ENCODE measurements around the gene MEA1. TPM values are rescaled to one million over a fixed set of nuclear protein-coding genes. Genes with fewer than 3 reads are reported as not detected.

MEA1 gene
- total RNA-seq, 1 experiment from 2014 or later = 102 TPM

DNA sequence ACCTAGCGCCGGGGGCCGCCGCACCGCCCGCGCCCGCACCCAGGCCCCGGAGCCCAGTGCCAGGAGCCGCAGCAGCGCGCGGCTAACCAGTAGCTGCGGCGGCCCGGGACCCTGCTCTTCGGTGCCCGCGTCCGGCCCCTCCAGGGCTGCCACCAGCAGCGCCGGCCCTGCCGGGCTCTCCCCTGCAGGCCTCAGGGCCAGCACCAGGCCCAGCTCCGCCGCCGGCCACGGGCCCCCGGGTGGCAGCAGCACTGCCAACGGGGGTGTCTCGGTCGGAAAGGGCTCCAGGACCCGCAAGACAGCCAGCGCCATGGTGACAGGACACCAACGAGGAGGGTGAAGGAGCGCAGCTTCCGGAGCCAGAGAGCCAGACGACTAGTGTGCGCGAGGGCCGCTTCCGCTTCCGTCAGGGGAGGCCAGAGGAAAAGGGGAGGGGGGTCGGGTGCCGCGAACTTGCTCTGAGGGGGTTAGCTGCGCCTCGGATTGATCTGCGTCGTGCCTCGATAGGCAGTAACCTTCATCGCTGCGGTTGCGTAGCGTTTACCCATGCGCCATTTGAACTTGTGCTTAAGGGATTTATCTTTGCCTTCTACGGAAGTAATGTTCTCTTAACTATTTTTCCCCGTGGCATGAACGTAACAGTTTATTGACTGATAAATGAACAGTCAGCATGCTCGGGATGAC, 34.8 kb downstream of the MEA1 start, which contains the start of gene PEX6:
Gene PEX6, minus strand, starts transcription at position 343 of the 684 bp plus-strand sequence. Its CDS starts 31 bp downstream, at position 312.
- Histone ChIP-seq H3K4me3 (ENCODE audit: insufficient read depth, low read depth, low read length) (peak within 1 kb of the TSS; percentile 77), H3K27me3 (ENCODE audit: control insufficient read depth, insufficient read depth, low read length) (no peaks in the 10 kb centered on the region), H3K36me3 (replicated peaks; ENCODE audit: control insufficient read depth, insufficient read depth, low read length) (no peaks in the 10 kb centered on the region)
- peak; percentile 97 for DNase-seq

DNA sequence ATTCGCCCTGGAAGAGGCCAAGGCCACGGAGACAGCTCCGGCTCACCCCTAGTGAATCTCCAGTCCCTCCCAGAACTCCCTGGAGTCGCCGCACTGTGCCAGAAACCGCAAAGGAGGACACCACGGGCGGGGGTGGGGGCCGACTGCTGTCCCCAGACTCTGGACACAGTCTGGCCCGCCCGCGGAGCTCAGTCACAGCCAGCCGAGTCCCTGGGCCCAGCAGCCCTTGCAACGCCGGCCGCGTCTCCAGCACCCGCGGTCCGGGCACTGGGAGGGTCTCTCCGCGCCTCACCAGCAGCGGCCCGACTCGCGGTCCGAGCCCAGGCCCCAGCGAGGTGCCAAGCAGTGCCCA, 35.3 kb downstream of the MEA1 start:
- Histone ChIP-seq H3K4me3 (ENCODE audit: insufficient read depth, low read depth, low read length) (peak overlapping the region; percentile 77), H3K36me3 (replicated peaks; ENCODE audit: control insufficient read depth, insufficient read depth, low read length) (no peaks in the 10 kb centered on the region), H3K27me3 (ENCODE audit: control insufficient read depth, insufficient read depth, low read length) (no peaks in the 10 kb centered on the region)
- peak; percentile 83 for DNase-seq

- H3K36me3 ChIP-seq (replicated peaks; ENCODE audit: control insufficient read depth, insufficient read depth, low read length) = peaks cover 1% of the 10 kb centered on the region; the same call in 1 of the 2 replicates
- H3K4me3 ChIP-seq (ENCODE audit: insufficient read depth, low read depth, low read length) = no peak overlapping the region
- no peaks in the 10 kb centered on the region for H3K27me3 ChIP-seq (ENCODE audit: control insufficient read depth, insufficient read depth, low read length)
- no peak for DNase-seq
Measured at GRCh38 chr6:42974919-42975505, 38.7 kb downstream of the MEA1 start.

- DNase-seq = no peak
Measured at GRCh38 chr6:42973926-42974325, 39.8 kb downstream of the MEA1 start.

GRCh38 chr6:42971746-42972327, 41.9 kb downstream of the MEA1 start:
- Histone ChIP-seq H3K36me3 (replicated peaks; ENCODE audit: control insufficient read depth, insufficient read depth, low read length) (peaks cover 1% of the 10 kb centered on the region; the same call in 1 of the 2 replicates), H3K4me3 (ENCODE audit: insufficient read depth, low read depth, low read length) (no peak overlapping the region), H3K27me3 (ENCODE audit: control insufficient read depth, insufficient read depth, low read length) (no peaks in the 10 kb centered on the region)
- no peak for DNase-seq

More at GRCh38 chr6:42973926-42974325, 39.8 kb downstream of the MEA1 start:
- H3K4me3 ChIP-seq (ENCODE audit: insufficient read depth, low read depth, low read length) = no peak overlapping the region
- peaks cover 1% of the 10 kb centered on the region; the same call in 1 of the 2 replicates for H3K36me3 ChIP-seq (replicated peaks; ENCODE audit: control insufficient read depth, insufficient read depth, low read length)
- H3K27me3 ChIP-seq (ENCODE audit: control insufficient read depth, insufficient read depth, low read length) = no peaks in the 10 kb centered on the region

- no peak for DNase-seq
- H3K36me3 ChIP-seq (replicated peaks; ENCODE audit: control insufficient read depth, insufficient read depth, low read length) = peaks cover 1% of the 10 kb centered on the region; the same call in 1 of the 2 replicates
- no peak overlapping the region for H3K4me3 ChIP-seq (ENCODE audit: insufficient read depth, low read depth, low read length)
- no peaks in the 10 kb centered on the region for H3K27me3 ChIP-seq (ENCODE audit: control insufficient read depth, insufficient read depth, low read length)
Measured at GRCh38 chr6:42970871-42971612, 42.7 kb downstream of the MEA1 start.

GRCh38 chr6:42969934-42970333, 43.8 kb downstream of the MEA1 start:
- DNase-seq = no peak
- Histone ChIP-seq H3K27me3 (ENCODE audit: control insufficient read depth, insufficient read depth, low read length) (no peaks in the 10 kb centered on the region), H3K4me3 (ENCODE audit: insufficient read depth, low read depth, low read length) (no peak overlapping the region), H3K36me3 (replicated peaks; ENCODE audit: control insufficient read depth, insufficient read depth, low read length) (peaks cover 3% of the 10 kb centered on the region)

GRCh38 chr6:42969431-42969830, 44.3 kb downstream of the MEA1 start:
- no peak for DNase-seq
- Histone ChIP-seq H3K4me3 (ENCODE audit: insufficient read depth, low read depth, low read length) (no peak overlapping the region), H3K36me3 (replicated peaks; ENCODE audit: control insufficient read depth, insufficient read depth, low read length) (peaks cover 5% of the 10 kb centered on the region), H3K27me3 (ENCODE audit: control insufficient read depth, insufficient read depth, low read length) (no peaks in the 10 kb centered on the region)

DNA sequence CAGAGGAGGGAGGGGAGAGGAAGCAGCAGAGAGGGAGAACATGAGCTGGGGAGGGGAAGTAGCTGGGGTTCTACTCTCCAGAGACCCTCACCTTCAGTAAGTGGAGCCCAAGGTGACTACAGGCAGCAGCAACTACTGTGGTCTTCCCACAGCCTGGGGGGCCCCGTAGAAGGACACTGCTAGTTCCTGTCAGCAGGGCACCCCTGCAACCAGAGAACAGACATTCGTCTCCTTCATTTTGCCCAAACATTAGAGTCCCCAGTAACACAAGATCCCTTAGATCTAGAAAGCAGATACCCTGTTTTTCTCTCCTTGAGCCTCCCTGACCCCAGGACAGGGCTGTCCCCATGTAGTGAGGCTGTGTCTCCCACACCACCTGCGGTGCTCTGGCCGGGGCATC, 45.0 kb downstream of the MEA1 start:
- no peak overlapping the region for H3K4me3 ChIP-seq (ENCODE audit: insufficient read depth, low read depth, low read length)
- no peaks in the 10 kb centered on the region for H3K27me3 ChIP-seq (ENCODE audit: control insufficient read depth, insufficient read depth, low read length)
- peaks cover 5% of the 10 kb centered on the region for H3K36me3 ChIP-seq (replicated peaks; ENCODE audit: control insufficient read depth, insufficient read depth, low read length)
- DNase-seq = no peak

DNA sequence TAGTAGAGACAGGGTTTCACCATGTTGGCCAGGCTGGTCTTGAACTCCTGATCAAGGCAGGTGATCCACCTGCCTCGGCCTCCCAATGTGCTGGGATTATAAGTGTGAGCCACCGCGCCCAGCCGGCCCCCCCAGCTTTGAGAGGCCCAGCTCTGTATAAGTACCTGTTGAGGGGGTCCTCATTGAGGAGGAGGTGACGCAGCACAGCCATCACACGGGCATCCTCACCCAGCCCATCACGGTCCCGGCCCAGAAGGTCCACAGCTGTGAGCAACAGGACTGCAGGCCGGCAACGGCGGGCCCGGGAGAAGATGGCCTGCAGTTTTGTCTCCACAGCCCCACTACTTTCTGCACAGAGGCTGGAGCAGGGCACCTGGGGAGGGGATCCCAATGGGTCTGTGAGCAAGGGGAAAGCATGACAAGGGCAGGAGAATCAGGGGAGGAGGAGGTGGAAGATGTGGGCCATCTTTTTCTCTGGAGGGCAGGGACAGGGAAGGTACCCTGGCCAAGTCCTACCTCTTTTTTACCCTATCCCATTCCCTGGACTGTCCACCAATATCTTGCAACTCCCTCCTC, 45.5 kb downstream of the MEA1 start:
- no peak overlapping the region for H3K4me3 ChIP-seq (ENCODE audit: insufficient read depth, low read depth, low read length)
- H3K27me3 ChIP-seq (ENCODE audit: control insufficient read depth, insufficient read depth, low read length) = no peaks in the 10 kb centered on the region
- no peak for DNase-seq
- H3K36me3 ChIP-seq (replicated peaks; ENCODE audit: control insufficient read depth, insufficient read depth, low read length) = peaks cover 5% of the 10 kb centered on the region

DNA sequence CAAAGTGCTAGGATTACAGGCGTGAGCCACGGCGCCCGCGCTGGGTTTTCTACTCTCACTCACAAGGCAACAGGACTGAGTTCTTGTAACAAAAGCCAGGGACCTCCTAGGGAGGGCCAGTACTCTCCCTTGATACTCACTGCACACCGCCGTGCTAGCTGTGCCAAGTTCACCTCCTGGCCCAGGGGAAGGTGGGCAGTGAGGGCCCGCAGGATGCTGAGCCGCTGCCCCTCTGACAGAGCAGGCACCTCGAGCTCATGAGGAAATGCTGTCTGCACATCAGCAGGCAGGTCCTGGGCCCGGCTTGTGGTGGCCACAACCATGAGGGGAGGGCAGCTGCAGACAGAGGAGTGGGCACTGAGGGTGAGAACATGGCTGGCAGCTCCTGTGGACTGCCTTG, 46.5 kb downstream of the MEA1 start:
- H3K27me3 ChIP-seq (ENCODE audit: control insufficient read depth, insufficient read depth, low read length) = no peaks in the 10 kb centered on the region
- H3K36me3 ChIP-seq (replicated peaks; ENCODE audit: control insufficient read depth, insufficient read depth, low read length) = peaks cover 7% of the 10 kb centered on the region
- DNase-seq = no peak
- no peak overlapping the region for H3K4me3 ChIP-seq (ENCODE audit: insufficient read depth, low read depth, low read length)

- Histone ChIP-seq H3K27me3 (ENCODE audit: control insufficient read depth, insufficient read depth, low read length) (no peaks in the 10 kb centered on the region; the same call in 1 of the 2 replicates), H3K4me3 (ENCODE audit: insufficient read depth, low read depth, low read length) (no peak overlapping the region), H3K36me3 (replicated peaks; ENCODE audit: control insufficient read depth, insufficient read depth, low read length) (peaks cover 7% of the 10 kb centered on the region)
- DNase-seq = no peak
Measured at GRCh38 chr6:42966571-42966970, 47.2 kb downstream of the MEA1 start.

DNA sequence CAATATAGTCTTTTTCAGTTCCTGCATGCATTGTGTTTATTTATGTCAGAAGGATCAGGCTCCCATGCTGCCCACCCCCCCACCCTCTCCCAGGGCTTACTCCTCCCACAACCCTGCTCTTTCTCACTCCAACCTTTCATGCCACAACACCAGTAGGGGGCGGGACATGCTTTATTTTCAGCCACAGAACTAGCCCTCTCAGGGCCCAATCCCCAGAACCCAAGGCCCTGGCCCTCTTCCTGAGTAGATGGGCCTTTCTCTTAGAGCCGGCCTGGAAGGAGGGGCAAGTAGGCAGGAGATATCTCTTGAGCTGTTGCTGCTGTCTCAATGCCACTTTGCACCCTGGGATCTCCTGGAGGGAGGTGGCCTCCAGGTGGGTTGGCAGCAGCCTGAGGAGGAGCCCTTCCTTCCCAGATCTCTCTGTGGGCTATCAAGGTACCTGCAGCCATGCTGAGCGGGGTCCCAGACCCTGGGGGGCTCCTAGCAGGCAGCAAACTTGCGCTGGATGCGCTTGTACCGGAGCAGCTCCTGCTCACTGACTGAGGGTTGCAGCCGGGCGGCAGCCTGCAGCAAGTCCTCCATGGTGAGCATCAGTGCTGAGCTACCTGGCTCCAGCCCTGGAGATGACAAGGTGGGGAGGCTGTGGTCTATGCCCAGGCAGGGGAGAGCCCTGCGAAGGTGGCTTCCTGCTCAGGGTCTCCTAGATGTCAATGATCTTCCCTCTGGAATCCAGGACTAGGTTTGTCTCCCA, 49.7 kb downstream of the MEA1 start:
- peaks cover 18% of the 10 kb centered on the region for H3K27me3 ChIP-seq (ENCODE audit: control insufficient read depth, insufficient read depth, low read length)
- DNase-seq = peak; percentile 92

More for the DNA sequence above, 49.7 kb downstream of the MEA1 start:
- Histone ChIP-seq H3K4me3 (ENCODE audit: insufficient read depth, low read depth, low read length) (no peak overlapping the region), H3K36me3 (replicated peaks; ENCODE audit: control insufficient read depth, insufficient read depth, low read length) (peaks cover 5% of the 10 kb centered on the region)
